Measurements from ENCODE around the gene PIK3CA. TPM values are rescaled to one million over a fixed set of nuclear protein-coding genes. Genes with fewer than 3 reads are reported as not detected.
A peak's percentile ranks its signal among the peaks of the same experiment; 100 is the strongest.

The PIK3CA gene
- total RNA-seq (2014; rRNA removed; shearing (Covaris generic)) (12.3 and 13.4 TPM in 2 replicates), polyA plus RNA-seq (2016; fragmentation: Nextera tagmentation; extraction: Ambion mirVana) (5.0 and 5.1 TPM in 2 replicates)
- long read RNA-seq = 0 reads

GRCh38 chr3:179147873-179148615, at the start of gene PIK3CA:
TSS of gene PIK3CA (plus strand) at chr3:179148357. CDS start at chr3:179198826, 50,469 bp downstream.
- peak; percentile 86 for ATAC-seq
- Histone ChIP-seq H3K4me3 (peak within 1 kb of the TSS; percentile 93), H2AFZ (peak within 1 kb of the TSS; percentile 72), H3K79me2 (replicated peaks; ENCODE audit: insufficient read depth) (peaks cover 41% of the 10 kb centered on the region), H3K4me1 (ENCODE audit: insufficient read depth) (peaks cover 18% of the 10 kb centered on the region), H3K4me2 (peak within 1 kb of the TSS; percentile 94), H4K20me1 (replicated peaks; ENCODE audit: insufficient read depth) (no peaks in the 10 kb centered on the region; the same call in 1 of the 2 replicates), H3K9me2 (ENCODE audit: insufficient read depth) (no peaks in the 10 kb centered on the region), H3F3A (replicated peaks; ENCODE audit: low read depth) (no peaks in the 10 kb centered on the region), H3K36me3 (ENCODE audit: insufficient read depth) (no peaks in the 10 kb centered on the region), H3K27me3 (ENCODE audit: insufficient read depth) (no peaks in the 10 kb centered on the region), H3K27ac (ENCODE audit: low read depth) (peak within 1 kb of the TSS; percentile 80)
- peaks cover 3% of the 10 kb centered on the region for H3K27me3 Mint-ChIP-seq (ENCODE audit: insufficient read depth, low read depth, poor library complexity)
- peak within 1 kb of the TSS; percentile 66 for H3K27ac Mint-ChIP-seq
- no peaks in the 10 kb centered on the region for H3K36me3 Mint-ChIP-seq (ENCODE audit: low read depth)
- H3K4me1 Mint-ChIP-seq = peaks cover 28% of the 10 kb centered on the region
- H3K9me3 Mint-ChIP-seq = no peaks in the 10 kb centered on the region
- TF ChIP-seq NANOG (IDR thresholded peaks at IDR 0.05; ENCODE audit: borderline replicate concordance) (0 out of 2 replicates have a peak, but pooled peaks have one; percentile 5), CREB1 (CRISPR knock-in tag; IDR thresholded peaks at IDR 0.05; ENCODE audit: low read depth) (peak; percentile 53; the same call in 1 of the 2 replicates), EZH2phosphoT487 (IDR thresholded peaks at IDR 0.05; ENCODE audit: unreplicated experiment) (no peak), POLR2AphosphoS5 (IDR thresholded peaks at IDR 0.05; ENCODE audit: low read depth) (peak; percentile 73; the same call in 1 of the 2 replicates)
- TF ChIP-seq, protein P1, sequence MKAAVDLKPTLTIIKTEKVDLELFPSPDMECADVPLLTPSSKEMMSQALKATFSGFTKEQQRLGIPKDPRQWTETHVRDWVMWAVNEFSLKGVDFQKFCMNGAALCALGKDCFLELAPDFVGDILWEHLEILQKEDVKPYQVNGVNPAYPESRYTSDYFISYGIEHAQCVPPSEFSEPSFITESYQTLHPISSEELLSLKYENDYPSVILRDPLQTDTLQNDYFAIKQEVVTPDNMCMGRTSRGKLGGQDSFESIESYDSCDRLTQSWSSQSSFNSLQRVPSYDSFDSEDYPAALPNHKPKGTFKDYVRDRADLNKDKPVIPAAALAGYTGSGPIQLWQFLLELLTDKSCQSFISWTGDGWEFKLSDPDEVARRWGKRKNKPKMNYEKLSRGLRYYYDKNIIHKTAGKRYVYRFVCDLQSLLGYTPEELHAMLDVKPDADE (IDR thresholded peaks at IDR 0.05) = peak; percentile 81
- H3K4me3 Mint-ChIP-seq = peak within 1 kb of the TSS; percentile 94
- peak; percentile 97 for DNase-seq (ENCODE audit: low spot score)

- H3K4me1 Mint-ChIP-seq = no peaks in the 10 kb centered on the region; the same call in 2 of the 3 replicates
- no peak for ATAC-seq
- TF ChIP-seq ZNF462 (CRISPR knock-in tag; IDR thresholded peaks at IDR 0.05) (no peak), ZNF331 (CRISPR knock-in tag; IDR thresholded peaks at IDR 0.05; ENCODE audit: low read depth) (no peak), JUNB (IDR thresholded peaks at IDR 0.05; ENCODE audit: unreplicated experiment) (no peak), STAT1 (IDR thresholded peaks at IDR 0.05; ENCODE audit: unreplicated experiment) (no peak)
- TF ChIP-seq, protein P1 (IDR thresholded peaks at IDR 0.05) = no peak
These were observed 49.6 kb upstream of the PIK3CA start for GRCh38 chr3:179098388-179099077.

More at GRCh38 chr3:179098388-179099077, 49.6 kb upstream of the PIK3CA start:
- Histone ChIP-seq H3F3A (replicated peaks; ENCODE audit: low read depth) (no peaks in the 10 kb centered on the region), H3K9me2 (ENCODE audit: insufficient read depth) (no peaks in the 10 kb centered on the region), H4K20me1 (replicated peaks; ENCODE audit: insufficient read depth) (no peaks in the 10 kb centered on the region), H3K36me3 (ENCODE audit: insufficient read depth) (no peaks in the 10 kb centered on the region), H3K4me3 (no peak overlapping the region), H3K79me2 (replicated peaks; ENCODE audit: insufficient read depth) (no peaks in the 10 kb centered on the region), H3K4me2 (no peak overlapping the region; the same call in 1 of the 2 replicates), H3K4me1 (ENCODE audit: insufficient read depth) (peaks cover 10% of the 10 kb centered on the region), H3K27ac (ENCODE audit: low read depth) (no peak overlapping the region), H2AFZ (no peak overlapping the region), H3K27me3 (ENCODE audit: insufficient read depth) (no peaks in the 10 kb centered on the region)
- no peaks in the 10 kb centered on the region for H3K27me3 Mint-ChIP-seq (ENCODE audit: insufficient read depth, low read depth, poor library complexity)
- no peak overlapping the region for H3K4me3 Mint-ChIP-seq
- DNase-seq (ENCODE audit: low spot score) = no peak
- no peaks in the 10 kb centered on the region for H3K36me3 Mint-ChIP-seq (ENCODE audit: low read depth)
- H3K9me3 Mint-ChIP-seq = no peaks in the 10 kb centered on the region
- H3K27ac Mint-ChIP-seq = no peak overlapping the region
